ENCODE results near the gene TRPM1.

Gene TRPM1

GRCh38 chr15:30984542-30984941 is 117.0 kb downstream of the TRPM1 start:
- in situ Hi-C loops (cut with MboI; ENCODE audit: low sequenced_read_pairs): loop anchor here (10.0 kb wide), 1 partner anchor 140 kb away; no protein-coding TSS in a partner anchor

GRCh38 chr15:30984118-30984517 is 117.4 kb downstream of the TRPM1 start:
- in situ Hi-C loops (cut with MboI; ENCODE audit: low sequenced_read_pairs): loop anchor here (10.0 kb wide), 1 partner anchor 141 kb away; no protein-coding TSS in a partner anchor

GRCh38 chr15:30979457-30979856 is 122.1 kb downstream of the TRPM1 start:
- in situ Hi-C loops (cut with MboI; ENCODE audit: low sequenced_read_pairs): no loop called here

- in situ Hi-C loops (cut with MboI; ENCODE audit: low sequenced_read_pairs): no loop called here
These were observed 123.2 kb downstream of the TRPM1 start for GRCh38 chr15:30978328-30978727.

GRCh38 chr15:30974112-30974511 is 127.4 kb downstream of the TRPM1 start:
- in situ Hi-C loops (cut with MboI; ENCODE audit: low sequenced_read_pairs): no loop called here

- in situ Hi-C loops (cut with MboI; ENCODE audit: low sequenced_read_pairs): no loop called here
These were observed 128.1 kb downstream of the TRPM1 start for GRCh38 chr15:30973379-30973778.

GRCh38 chr15:30969724-30970123 is 131.8 kb downstream of the TRPM1 start:
- in situ Hi-C loops (cut with MboI; ENCODE audit: low sequenced_read_pairs): loop anchor here (10.0 kb wide), 1 partner anchor 65 kb away; the partner anchor contains the start of gene FAN1

GRCh38 chr15:30963681-30964080 is 137.8 kb downstream of the TRPM1 start:
- in situ Hi-C loops (cut with MboI; ENCODE audit: low sequenced_read_pairs): loop anchor here (10.0 kb wide), 1 partner anchor 59 kb away; the partner anchor contains the start of gene FAN1

- in situ Hi-C loops (cut with MboI; ENCODE audit: low sequenced_read_pairs): loop anchor here (10.0 kb wide), 1 partner anchor 58 kb away; the partner anchor contains the start of gene FAN1
These were observed 138.9 kb downstream of the TRPM1 start for GRCh38 chr15:30962659-30963058.

- in situ Hi-C loops (cut with MboI; ENCODE audit: low sequenced_read_pairs): loop anchor here (10.0 kb wide), 1 partner anchor 57 kb away; the partner anchor contains the start of gene FAN1
These were observed 139.4 kb downstream of the TRPM1 start for GRCh38 chr15:30962079-30962478.

- in situ Hi-C loops (cut with MboI; ENCODE audit: low sequenced_read_pairs): no loop called here
These were observed 143.3 kb downstream of the TRPM1 start for GRCh38 chr15:30958219-30958618.

GRCh38 chr15:30956216-30957124 is 145.1 kb downstream of the TRPM1 start:
- in situ Hi-C loops (cut with MboI; ENCODE audit: low sequenced_read_pairs): no loop called here

- in situ Hi-C loops (cut with MboI; ENCODE audit: low sequenced_read_pairs): no loop called here
These were observed 146.9 kb downstream of the TRPM1 start for GRCh38 chr15:30954674-30955073.

- in situ Hi-C loops (cut with MboI; ENCODE audit: low sequenced_read_pairs): no loop called here
These were observed 147.7 kb downstream of the TRPM1 start for GRCh38 chr15:30953731-30954378.

- in situ Hi-C loops (cut with MboI; ENCODE audit: low sequenced_read_pairs): no loop called here
These were observed 148.3 kb downstream of the TRPM1 start for GRCh38 chr15:30953183-30953582.
